GM23338 (cell line): Measurements from ENCODE around the gene FBXL19. TPM values are rescaled to one million over a fixed set of nuclear protein-coding genes. Genes with fewer than 3 reads are reported as not detected.

Source experiments
- ATAC-seq: fragments of 200-7000 bp; cut with Tn5 transposase; 3 replicates; pipeline ENCODE4 v1.9.1; 2020
- DNase-seq: peaks from one replicate; pipeline ENCODE4 v3.0.0-alpha.2; 2015; ENCODE audit warnings: low spot score
- H2AFZ ChIP-seq: fragments of 200-600 bp; sonication (generic); 2 replicates; pipeline ENCODE4 v1.8.0; 2016; ENCODE audit warnings: antibody characterized with exemption, mild to moderate bottlenecking, moderate library complexity
- H3F3A ChIP-seq: fragments of 200-600 bp; sonication (generic); replicated peaks from 2 replicates; pipeline ENCODE4 v1.8.0; 2017; ENCODE audit warnings: antibody characterized with exemption, mixed run types, low read depth
- H3K27ac ChIP-seq: fragments of 200-600 bp; sonication (generic); 2 replicates; pipeline ENCODE4 v1.6.1; 2016; ENCODE audit warnings: low read depth
- H3K27me3 ChIP-seq: fragments of 200-600 bp; sonication (generic); 2 replicates; pipeline ENCODE4 v1.8.0; 2016; ENCODE audit warnings: mild to moderate bottlenecking, mixed run types, moderate library complexity; ENCODE audit not compliant: insufficient read depth
- H3K36me3 ChIP-seq: fragments of 200-600 bp; sonication (generic); 2 replicates; pipeline ENCODE4 v1.8.0; 2016; ENCODE audit warnings: mild to moderate bottlenecking; ENCODE audit not compliant: insufficient read depth
- H3K4me1 ChIP-seq: fragments of 200-600 bp; sonication (generic); 2 replicates; pipeline ENCODE4 v1.8.0; 2016; ENCODE audit warnings: mild to moderate bottlenecking, moderate library complexity; ENCODE audit not compliant: insufficient read depth
- H3K4me2 ChIP-seq: fragments of 200-600 bp; sonication (generic); 2 replicates; pipeline ENCODE4 v1.7.1; 2017; ENCODE audit warnings: mixed run types
- H3K4me3 ChIP-seq: fragments of 200-600 bp; sonication (generic); 2 replicates; pipeline ENCODE4 v1.6.1; 2016; ENCODE audit warnings: mixed run types
- H3K79me2 ChIP-seq: fragments of 200-600 bp; sonication (generic); replicated peaks from 2 replicates; pipeline ENCODE4 v1.8.0; 2017; ENCODE audit warnings: mild to moderate bottlenecking; ENCODE audit not compliant: insufficient read depth
- H3K9me2 ChIP-seq: fragments of 200-600 bp; sonication (generic); 2 replicates; pipeline ENCODE4 v1.8.0; 2017; ENCODE audit not compliant: insufficient read depth
- H4K20me1 ChIP-seq: fragments of 200-600 bp; sonication (generic); replicated peaks from 2 replicates; pipeline ENCODE4 v1.8.0; 2017; ENCODE audit warnings: mild to moderate bottlenecking; ENCODE audit not compliant: insufficient read depth
- H3K27ac Mint-ChIP-seq: 2 replicates; pipeline ENCODE4 v1.8.0; 2020; ENCODE audit warnings: inconsistent platforms, mild to moderate bottlenecking, moderate library complexity, mixed read lengths
- H3K27me3 Mint-ChIP-seq: 3 replicates; pipeline ENCODE4 v1.8.0; 2022; ENCODE audit warnings: low read depth, mild to moderate bottlenecking, moderate library complexity, mixed read lengths, inconsistent platforms; ENCODE audit not compliant: insufficient read depth, poor library complexity
- H3K36me3 Mint-ChIP-seq: 3 replicates; pipeline ENCODE4 v1.8.0; 2021; ENCODE audit warnings: low read depth, mild to moderate bottlenecking, inconsistent platforms, moderate library complexity, mixed read lengths
- H3K4me1 Mint-ChIP-seq: 3 replicates; pipeline ENCODE4 v1.8.0; 2020; ENCODE audit warnings: mild to moderate bottlenecking, inconsistent platforms, mixed read lengths
- H3K4me3 Mint-ChIP-seq: 3 replicates; pipeline ENCODE4 v1.8.0; 2021; ENCODE audit warnings: moderate library complexity, mild to moderate bottlenecking, inconsistent platforms, mixed read lengths
- H3K9me3 Mint-ChIP-seq: 3 replicates; pipeline ENCODE4 v1.8.0; 2020; ENCODE audit warnings: moderate library complexity, mild to moderate bottlenecking, inconsistent platforms, mixed read lengths
- POLR2AphosphoS5 ChIP-seq: IDR thresholded peaks from 2 replicates; pipeline ENCODE4 v1.6.1; 2016; ENCODE audit warnings: antibody characterized with exemption, low read depth
- REST ChIP-seq: IDR thresholded peaks from one replicate; pipeline ENCODE4 v1.6.1; 2018; ENCODE audit warnings: antibody characterized with exemption; ENCODE audit not compliant: unreplicated experiment
- ZNF331 ChIP-seq: fragments of 250-450 bp; sonication (Bioruptor Pico); IDR thresholded peaks from 2 replicates; pipeline ENCODE4 v1.5.0; 2020; ENCODE audit warnings: low read depth, mild to moderate bottlenecking, moderate library complexity
- ZNF462 ChIP-seq: fragments of 250-450 bp; sonication (Bioruptor Pico); IDR thresholded peaks from 2 replicates; pipeline ENCODE4 v1.5.0; 2020; ENCODE audit warnings: mild to moderate bottlenecking, moderate library complexity
- polyA plus RNA-seq: library from polyadenylated mRNA; unstranded; fragments of >200 nt; fragmentation: Nextera tagmentation; extraction: Ambion mirVana; gene quantifications from 2 replicates; pipeline ENCODE4 v1.2.1, GENCODE V29; 2016
- total RNA-seq: library from RNA; depleted of rRNA; stranded (reverse); fragments of >200 nt; shearing (Covaris generic); gene quantifications from 2 replicates; pipeline ENCODE4 v1.2.3, GENCODE V29; 2014

The FBXL19 gene
- total and polyA plus RNA-seq, 2 experiments from 2014 or later, result 12.5 to 71.5 TPM

GRCh38 chr16:30924076-30924912, 922 bp downstream of the FBXL19 start:
- no peaks in the 10 kb centered on the region for H3K27me3 ChIP-seq
- Mint-ChIP-seq H3K27ac (peak overlapping the region; percentile 74), H3K9me3 (no peaks in the 10 kb centered on the region), H3K27me3 (peaks cover 17% of the 10 kb centered on the region), H3K36me3 (peaks cover 16% of the 10 kb centered on the region), H3K4me1 (peaks cover 11% of the 10 kb centered on the region), H3K4me3 (peak overlapping the region; percentile 88)
- DNase-seq (peak; percentile 59), ATAC-seq (no peak)
- peaks cover 10% of the 10 kb centered on the region; the same call in 1 of the 2 replicates for H3F3A ChIP-seq
- H3K4me1 ChIP-seq, result peaks cover 9% of the 10 kb centered on the region; the same call in 1 of the 2 replicates
- H3K4me2 ChIP-seq, result peak overlapping the region; percentile 97
- peaks cover 6% of the 10 kb centered on the region; the same call in 1 of the 2 replicates for H3K36me3 ChIP-seq
- no peaks in the 10 kb centered on the region for H3K9me2 ChIP-seq
- H2AFZ ChIP-seq, result no peak overlapping the region
- peak; percentile 60; the same call in 1 of the 2 replicates for TF ChIP-seq POLR2AphosphoS5
- no peak for TF ChIP-seq ZNF462 (CRISPR knock-in tag)
- no peak for TF ChIP-seq ZNF331 (CRISPR knock-in tag)
- TF ChIP-seq REST, result no peak
- peak overlapping the region; percentile 62 for H3K4me3 ChIP-seq
- H3K27ac ChIP-seq, result peak overlapping the region; percentile 83
- H4K20me1 ChIP-seq, result peaks cover 4% of the 10 kb centered on the region; the same call in 1 of the 2 replicates
- peaks cover 18% of the 10 kb centered on the region for H3K79me2 ChIP-seq
